Right renal cortex interstitium (tissue), 3 donors: ENCODE measurements around the gene ARMC7. TPM values are rescaled to one million over a fixed set of nuclear protein-coding genes. Genes with fewer than 3 reads are reported as not detected.

Source experiments
- DNase-seq, 3 donors: peaks; one replicate each; pipeline ENCODE4 v3.0.0-alpha.2; 2013; ENCODE audit warnings: low read depth in 3 of 3, low spot score in 2 of 3
- polyA plus RNA-seq, 3 donors: library from polyadenylated mRNA; unstranded; fragments of 120-200 nt; gene quantifications; one replicate each; pipeline ENCODE4 v1.2.1, GENCODE V29; 2013; ENCODE audit not compliant: insufficient read length in 3 of 3

The ARMC7 gene
- polyA plus RNA-seq, 3 donors, result 15.4 to 18.8 (median 16.3) TPM

DNA sequence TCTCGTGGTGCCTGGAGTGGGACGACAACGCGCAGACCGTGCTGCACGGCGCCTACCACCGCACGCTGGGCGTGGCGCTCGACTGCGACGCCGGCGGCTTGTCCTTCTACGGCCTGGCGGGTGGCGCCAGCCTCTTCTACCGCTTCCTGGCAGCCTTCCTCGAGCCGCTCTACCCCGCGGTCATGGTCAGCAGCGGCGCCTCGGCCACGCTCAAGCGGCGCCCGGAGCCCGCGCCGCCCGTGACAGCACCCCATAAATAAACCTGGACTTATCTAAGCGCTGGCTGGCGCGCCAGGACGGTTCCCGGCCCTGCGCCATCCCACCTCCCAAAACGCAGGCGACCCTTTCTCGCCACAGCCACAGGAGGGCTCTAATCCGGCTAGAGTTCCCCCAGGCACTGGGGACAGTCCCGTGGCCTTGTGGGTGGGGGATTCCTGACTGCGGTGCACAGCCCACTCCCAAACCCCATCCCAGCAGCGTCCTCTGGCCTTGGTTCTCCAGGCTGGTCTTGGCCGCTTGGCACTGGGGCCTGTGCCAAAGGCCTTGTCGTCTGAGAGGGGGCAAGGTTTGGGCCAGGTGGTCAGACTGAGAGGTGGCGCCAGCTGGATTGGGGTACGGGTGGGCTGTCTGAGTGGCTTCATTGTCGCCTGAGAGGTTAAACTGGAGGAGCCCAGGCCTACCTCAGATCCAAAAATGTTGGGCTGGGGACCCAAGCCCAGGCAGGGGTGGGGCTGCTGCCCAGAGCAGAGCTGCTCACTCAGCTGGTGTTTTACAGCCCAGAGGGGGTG lies 32.1 kb upstream of the ARMC7 start:
- DNase-seq, result no peak

DNA sequence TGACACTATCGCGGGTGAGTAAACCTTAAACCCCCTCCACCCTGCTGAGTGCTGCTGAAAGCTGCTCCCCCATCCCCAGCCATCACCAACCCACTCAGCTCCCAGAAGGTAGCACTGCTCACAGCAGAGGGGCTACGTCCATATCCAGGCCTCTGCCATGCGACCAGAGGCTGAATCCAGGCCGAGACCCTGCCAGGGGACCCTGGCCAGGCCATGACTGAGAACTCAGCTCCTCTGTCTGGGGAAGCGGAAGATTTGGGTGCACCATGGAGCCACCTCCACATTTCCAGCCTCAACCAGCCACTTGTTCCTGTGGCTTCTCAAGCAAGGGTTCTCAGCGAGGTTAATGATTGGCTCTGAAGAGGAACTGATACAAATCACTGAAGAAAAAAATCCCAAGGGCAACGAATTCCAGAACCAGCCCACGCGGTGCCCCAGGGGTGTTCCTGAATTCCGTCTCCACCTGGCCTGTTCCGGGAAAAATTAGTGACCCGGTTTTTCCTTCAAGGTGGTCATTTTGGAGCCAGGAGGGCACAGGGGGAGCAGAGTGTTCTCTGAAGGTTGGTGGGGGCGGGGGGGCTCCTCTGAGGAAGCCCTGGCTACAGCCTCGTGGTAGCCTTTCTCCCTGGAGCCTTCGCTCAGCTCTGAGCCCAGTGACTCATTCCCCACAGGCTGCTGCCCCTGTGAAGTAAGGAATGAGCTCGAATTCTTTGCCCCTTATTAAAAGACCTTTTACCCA lies 31.3 kb upstream of the ARMC7 start:
- DNase-seq, result no peak

- DNase-seq, result no peak
These were observed 30.8 kb upstream of the ARMC7 start for GRCh38 chr17:75079023-75079373.

DNA sequence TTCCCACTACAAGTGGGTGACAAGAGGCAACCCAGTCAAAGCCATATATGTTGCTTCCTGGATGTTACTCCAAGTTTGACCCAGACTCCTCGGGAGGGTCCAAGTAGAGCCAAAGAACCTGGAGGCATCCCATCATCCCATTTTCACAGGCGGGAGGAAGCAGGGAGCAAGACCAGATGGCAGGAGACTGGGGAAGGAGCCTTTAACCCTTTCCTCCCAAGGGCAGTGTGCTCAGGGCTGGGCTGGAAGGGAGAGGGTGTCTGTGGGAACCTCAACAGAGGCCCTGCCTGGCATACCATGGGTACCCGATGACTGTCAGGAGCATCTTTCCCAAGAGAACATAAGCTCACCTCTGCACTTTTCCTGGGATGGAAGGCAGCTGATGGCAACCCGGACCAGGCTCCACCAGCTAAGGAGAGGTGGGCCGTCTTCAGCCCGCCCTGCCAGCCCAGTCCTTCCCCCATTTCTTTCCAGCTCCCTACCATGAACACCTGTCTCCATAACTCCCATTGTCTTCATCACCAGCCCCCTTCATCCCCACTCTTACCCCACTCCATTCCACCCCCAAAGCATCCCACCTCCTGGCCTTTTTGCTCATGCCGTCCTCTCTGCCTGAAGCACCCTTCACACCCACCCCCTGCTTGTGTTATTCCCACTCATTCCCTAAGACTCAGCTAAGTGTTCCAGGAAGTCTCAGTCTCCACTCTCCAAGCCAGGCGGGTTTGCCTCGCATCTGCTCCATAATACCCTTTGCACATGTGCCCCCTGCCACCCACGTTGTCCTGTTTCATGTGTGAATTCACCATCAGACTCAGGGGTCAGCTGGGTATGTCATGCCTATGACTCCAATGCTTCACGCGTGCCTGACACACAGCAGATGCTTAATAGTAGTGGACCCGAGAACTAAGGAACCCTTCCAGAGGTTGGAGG lies 27.9 kb upstream of the ARMC7 start:
- DNase-seq, result no peak

GRCh38 chr17:75082683-75083082 lies 27.1 kb upstream of the ARMC7 start:
- no peak for DNase-seq

DNA sequence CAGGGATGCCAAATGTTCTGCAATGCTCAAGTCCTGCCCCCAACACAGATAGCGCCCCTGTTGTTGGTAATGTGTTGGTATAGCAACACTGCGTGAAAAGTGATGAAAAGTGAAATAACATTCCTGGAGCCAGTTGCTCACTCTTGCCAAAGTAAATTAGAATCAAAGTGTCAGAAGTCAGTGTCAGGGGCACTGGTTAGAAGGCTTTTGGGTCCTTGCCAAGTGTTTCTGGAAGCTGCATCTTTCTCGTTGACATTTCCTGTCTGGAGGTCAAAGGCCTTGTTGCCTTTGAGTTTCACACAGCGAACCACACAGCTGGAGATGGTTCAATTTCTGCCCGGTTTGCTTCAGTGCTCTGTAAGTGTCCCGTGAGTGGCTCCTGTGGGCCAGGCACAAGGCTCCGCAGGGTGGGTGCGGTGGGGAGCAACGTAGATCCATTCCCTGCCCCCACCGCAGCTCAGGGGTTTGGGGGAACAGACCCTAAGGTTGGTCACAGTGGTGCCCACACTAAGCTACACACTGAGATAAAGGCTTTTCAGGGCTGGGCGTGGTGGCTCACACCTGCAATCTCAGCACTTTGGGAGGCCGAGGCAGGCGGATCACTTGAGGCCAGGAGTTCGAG lies 25.6 kb upstream of the ARMC7 start:
- no peak for DNase-seq

DNA sequence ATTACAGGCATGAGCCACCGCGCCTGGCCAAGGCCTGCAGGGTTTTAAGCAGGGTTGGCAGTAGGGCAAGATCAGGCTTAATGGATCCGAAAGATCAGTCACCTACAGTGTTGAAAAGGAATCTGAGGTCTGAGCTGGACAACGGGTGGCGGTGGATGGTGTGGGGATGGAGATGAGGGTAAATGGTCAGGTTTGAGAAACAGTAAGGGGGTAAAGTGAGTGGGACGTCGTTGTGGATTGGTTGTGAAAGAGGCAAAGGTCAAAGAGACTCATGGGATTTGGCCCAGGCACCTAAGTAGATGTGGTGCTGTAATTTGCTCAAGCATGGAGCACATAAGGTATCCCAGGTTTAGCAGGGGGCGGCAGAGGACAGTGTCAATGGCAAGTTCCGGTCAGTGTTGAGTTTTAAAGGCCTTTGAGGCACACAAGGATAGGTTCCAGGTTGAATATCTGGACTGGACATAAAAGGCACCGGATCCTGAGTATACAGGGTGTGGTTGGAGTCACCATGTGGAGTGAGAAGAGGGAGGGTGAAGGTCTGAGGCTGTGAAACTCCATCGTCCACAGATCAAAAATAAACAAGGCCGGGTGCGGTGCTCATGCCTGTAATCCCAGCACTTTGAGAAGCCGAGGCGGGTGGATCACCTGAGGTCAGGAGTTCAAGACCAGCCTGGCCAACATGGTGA lies 23.1 kb upstream of the ARMC7 start:
- no peak for DNase-seq

- DNase-seq, result no peak
These were observed 22.6 kb upstream of the ARMC7 start for GRCh38 chr17:75087182-75087557.

GRCh38 chr17:75087558-75088453 lies 22.0 kb upstream of the ARMC7 start, which contains the start of gene SLC16A5:
SLC16A5 (plus strand) TSS chr17:75087954; CDS start chr17:75093637, 5,683 bp downstream.
- DNase-seq, result peak in 2 of 3 donors; percentile 69 to 77

DNA sequence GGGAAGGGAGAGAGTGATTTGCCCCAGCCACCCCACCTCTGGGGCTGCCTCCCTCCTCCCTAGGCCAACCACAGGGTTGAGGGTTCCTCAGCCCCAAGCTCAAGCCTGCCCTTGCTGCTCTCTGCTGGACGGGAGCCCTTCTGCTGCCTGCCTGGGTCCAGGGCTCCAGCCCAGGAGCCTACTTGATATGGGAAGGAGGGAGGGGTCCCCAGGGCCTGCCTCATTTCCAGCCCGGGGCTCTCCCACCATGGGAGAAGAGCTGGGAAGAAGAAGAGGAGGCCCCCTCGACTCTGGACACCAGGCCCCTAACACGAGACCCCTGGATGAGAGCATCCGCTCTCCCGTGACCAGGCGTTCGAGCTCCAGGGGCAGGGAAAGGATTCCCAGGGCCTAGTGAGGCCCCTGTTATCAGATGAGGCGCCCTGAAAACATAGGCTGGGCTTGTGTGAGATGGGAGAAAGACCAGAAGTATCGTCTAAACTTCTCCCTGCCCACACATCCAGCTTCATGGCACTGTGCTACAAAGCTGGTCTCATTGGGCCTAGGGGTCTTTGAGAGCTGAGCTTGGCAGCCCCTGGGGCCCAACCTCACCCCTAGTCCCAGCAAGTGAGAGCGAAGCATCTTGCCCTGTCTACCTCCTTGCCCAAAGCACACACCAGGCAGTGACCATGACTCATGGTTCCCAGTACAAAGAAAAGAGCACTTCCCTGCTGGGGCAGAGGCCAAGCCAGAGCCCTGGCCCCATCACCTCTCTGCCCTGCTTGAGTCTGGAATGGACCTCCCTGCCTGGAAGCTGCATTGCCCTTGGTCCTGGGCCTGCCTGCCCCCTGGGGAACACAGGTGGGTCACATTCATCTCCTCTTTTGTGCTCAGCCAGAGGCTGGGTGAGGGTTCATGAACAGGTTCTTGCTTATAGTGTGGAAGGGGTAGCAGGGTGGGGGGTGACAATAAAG lies 21.0 kb upstream of the ARMC7 start:
- DNase-seq, result no peak

DNA sequence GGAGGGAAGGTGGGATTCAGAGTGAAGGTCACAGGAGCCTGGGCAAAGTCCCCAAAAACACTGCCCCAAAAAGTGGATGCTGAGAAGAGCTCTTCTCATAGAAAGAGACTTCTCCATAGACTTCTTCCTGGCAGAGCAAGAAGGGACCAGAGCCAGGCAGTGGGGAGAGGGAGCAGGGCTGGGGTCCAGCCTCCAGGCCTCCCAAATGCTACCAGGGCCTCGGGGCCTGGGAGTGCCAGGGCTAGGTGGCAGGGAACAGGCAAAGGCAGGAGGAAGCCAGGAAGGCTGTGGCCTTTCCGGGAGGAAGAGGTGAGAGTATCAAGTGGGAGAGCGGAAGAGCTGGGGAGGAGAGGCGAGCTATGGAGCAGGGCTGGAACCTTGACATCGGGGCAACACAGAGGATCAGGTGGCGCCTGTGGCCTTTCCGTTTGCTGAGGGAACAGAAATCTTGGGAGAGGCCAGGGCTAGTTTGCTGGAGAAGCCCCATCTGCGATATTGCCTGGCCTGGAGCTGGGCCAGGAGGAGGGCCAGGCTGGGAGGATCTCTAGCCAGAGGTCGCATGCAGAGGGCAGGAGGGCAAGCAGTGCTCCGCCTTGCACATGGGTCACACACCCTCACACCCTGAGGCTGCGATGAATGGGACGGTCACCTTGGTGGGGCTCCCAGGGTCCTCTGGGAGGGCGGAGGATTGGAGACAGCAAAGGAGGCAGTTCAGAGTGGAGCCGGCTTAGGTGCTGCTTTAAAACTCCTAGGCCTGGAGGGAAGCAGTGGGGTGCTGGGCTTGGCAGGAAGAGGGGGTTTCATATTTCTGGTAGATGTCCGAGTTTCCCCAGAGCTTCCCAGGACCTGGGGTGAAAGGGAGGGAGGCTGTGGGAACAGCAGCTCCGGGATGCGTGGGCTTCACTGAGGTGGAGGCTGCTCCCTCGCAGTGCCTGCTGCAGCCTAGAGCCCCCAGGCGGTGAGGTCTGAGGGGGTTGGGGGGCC lies 18.6 kb upstream of the ARMC7 start:
- no peak for DNase-seq

- DNase-seq, result no peak
These were observed 17.9 kb upstream of the ARMC7 start for GRCh38 chr17:75091855-75092327.

GRCh38 chr17:75093548-75094158 lies 16.1 kb upstream of the ARMC7 start:
- no peak for DNase-seq

DNA sequence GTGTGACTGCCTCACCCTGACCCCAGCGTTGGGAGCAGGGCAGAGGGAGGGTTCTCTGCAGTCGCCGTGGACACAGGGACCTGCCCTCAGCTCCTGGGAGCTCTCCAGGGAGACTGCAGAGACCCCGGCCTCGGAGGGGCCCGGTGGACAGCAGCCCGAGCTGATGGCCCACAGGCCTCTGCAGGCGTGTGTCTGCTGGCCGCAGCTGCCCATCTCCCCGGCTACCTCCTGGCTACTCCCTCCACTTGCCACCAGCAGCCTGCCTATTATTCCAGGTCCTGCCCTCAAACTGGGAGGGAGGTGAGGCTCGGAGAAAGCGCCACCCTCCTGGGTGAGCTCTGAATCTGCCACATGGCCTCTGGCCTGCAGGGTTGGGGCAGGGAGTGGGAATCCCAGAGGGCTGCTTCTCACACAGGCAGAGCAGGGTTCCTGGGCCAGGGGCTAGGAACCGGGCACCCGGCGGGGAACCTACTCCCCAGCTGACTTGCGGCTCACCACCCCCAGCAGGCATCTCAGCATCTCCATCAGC lies 14.8 kb upstream of the ARMC7 start:
- no peak for DNase-seq

DNA sequence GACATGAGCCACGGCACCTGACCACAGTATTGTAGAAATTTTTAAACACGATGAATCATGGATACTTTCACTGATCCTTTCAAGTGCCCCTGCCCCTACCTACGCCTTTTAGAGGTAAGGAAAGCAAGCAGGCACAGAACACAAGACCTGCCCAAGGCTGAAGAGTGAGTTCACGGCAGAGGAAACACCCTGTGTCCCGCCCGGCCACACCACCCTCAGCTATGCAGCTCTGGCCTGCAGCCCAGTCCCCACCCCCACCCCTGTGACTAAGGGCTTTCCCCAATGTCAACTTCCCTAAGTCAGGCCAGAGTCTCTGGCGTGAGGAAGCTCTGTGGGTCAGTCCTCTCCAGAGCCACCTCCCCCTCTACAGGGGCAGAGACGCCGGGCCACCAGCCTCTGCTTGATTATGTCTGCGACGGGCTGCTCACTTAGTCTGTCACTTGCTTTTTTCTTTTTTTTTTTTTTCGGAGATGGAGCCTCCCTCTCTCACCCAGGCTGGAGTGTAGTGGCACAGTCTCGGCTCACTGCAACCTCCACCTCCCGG lies 13.6 kb upstream of the ARMC7 start:
- no peak for DNase-seq

GRCh38 chr17:75097865-75098264 lies 11.9 kb upstream of the ARMC7 start:
- no peak for DNase-seq
